GM19099 (cell line): ENCODE data around the gene KCP.

Experiments
- POLR2A ChIP-seq: IDR thresholded peaks from 3 replicates; pipeline ENCODE4 v1.6.1; 2011; ENCODE audit warnings: low read depth; ENCODE audit not compliant: insufficient read length; ENCODE audit errors: extremely low read depth

KCP gene

GRCh38 chr7:128878226-128879105 lies 32.0 kb downstream of the KCP start:
- TF ChIP-seq POLR2A: no peak

- TF ChIP-seq POLR2A: no peak
Observed at GRCh38 chr7:128877756-128878120, 32.8 kb downstream of the KCP start.

GRCh38 chr7:128876978-128877755 lies 33.3 kb downstream of the KCP start:
- TF ChIP-seq POLR2A: no peak

- TF ChIP-seq POLR2A: no peak
Observed at GRCh38 chr7:128876586-128876977, 33.9 kb downstream of the KCP start.

- TF ChIP-seq POLR2A: no peak
Observed at GRCh38 chr7:128876127-128876526, 34.4 kb downstream of the KCP start.

GRCh38 chr7:128875523-128875948 lies 35.0 kb downstream of the KCP start:
- TF ChIP-seq POLR2A: no peak

- TF ChIP-seq POLR2A: no peak
Observed at GRCh38 chr7:128874140-128875031, 36.1 kb downstream of the KCP start.

- TF ChIP-seq POLR2A: no peak
Observed at GRCh38 chr7:128873234-128873633, 37.3 kb downstream of the KCP start.

GRCh38 chr7:128872394-128872824 lies 38.1 kb downstream of the KCP start:
- TF ChIP-seq POLR2A: no peak

- TF ChIP-seq POLR2A: no peak
Observed at GRCh38 chr7:128871050-128871449, 39.5 kb downstream of the KCP start.

- no peak for TF ChIP-seq POLR2A
Observed at GRCh38 chr7:128869944-128870285, 40.6 kb downstream of the KCP start.

GRCh38 chr7:128869138-128869943 lies 41.2 kb downstream of the KCP start:
- TF ChIP-seq POLR2A: peak; percentile 41

- TF ChIP-seq POLR2A: no peak
Observed at GRCh38 chr7:128868624-128869137, 41.8 kb downstream of the KCP start.
